Gastroesophageal sphincter (tissue), 3 donors: ENCODE data around the gene GEMIN7.

Experiments
- POLR2AphosphoS5 ChIP-seq: sonication (generic); formaldehyde crosslinking; IDR thresholded peaks from one replicate; pipeline ENCODE4 v1.6.1; 2017; ENCODE audit warnings: antibody characterized with exemption
- TF ChIP-seq, protein P1 (sequence below), 4 experiments: fragments of 200-600 bp in 2 of 4; fragments of 450-650 bp in 2 of 4; sonication (generic) in 1 of 4; IDR thresholded peaks; one replicate each; pipeline ENCODE4 v1.5.1; 2017 to 2019; ENCODE audit warnings: antibody characterized with exemption in 4 of 4, mild to moderate bottlenecking in 2 of 4, moderate library complexity in 2 of 4

DNA sequence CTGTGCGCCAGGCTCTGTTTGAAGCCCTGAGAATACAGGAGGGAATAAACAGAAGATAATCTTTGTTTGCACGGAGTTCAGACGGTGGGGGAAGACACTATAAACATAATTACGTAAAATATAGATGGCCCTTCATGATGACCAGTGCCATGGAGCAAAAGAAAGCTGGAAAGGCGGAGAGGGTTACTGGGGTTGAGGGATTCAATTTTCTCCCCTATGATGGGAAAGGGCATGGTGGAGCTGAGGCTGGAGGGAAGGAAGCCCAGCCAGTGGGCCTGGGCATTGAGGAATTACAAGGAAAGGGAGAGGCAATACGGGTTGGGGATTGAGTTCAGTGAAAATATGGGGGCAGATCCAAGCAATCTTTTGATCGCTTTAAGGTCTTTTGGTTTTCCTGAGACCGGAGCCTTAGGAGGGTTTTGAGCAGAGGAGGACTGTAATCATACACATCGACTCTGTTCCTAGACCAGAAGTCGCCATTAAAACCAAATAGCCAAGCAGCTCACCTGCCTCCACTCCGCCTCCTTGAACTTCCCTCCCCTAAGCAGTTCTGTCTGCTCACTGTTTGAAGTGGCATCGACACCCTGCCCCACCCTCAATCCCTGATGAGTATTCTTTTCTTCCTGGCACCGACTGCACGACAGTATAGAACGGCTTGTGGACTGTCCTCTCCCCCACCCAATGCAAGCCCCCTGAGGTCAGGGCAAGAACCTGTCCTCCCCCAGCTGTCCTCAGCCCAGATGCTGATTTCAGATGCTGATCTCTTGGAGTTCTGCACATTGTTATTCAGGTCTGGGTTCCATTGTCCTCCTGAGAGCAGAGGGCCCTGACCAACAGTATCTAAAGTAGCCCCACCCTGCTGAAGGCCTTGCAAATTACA lies 2.0 kb upstream of the GEMIN7 start:
- TF ChIP-seq, protein P1, sequence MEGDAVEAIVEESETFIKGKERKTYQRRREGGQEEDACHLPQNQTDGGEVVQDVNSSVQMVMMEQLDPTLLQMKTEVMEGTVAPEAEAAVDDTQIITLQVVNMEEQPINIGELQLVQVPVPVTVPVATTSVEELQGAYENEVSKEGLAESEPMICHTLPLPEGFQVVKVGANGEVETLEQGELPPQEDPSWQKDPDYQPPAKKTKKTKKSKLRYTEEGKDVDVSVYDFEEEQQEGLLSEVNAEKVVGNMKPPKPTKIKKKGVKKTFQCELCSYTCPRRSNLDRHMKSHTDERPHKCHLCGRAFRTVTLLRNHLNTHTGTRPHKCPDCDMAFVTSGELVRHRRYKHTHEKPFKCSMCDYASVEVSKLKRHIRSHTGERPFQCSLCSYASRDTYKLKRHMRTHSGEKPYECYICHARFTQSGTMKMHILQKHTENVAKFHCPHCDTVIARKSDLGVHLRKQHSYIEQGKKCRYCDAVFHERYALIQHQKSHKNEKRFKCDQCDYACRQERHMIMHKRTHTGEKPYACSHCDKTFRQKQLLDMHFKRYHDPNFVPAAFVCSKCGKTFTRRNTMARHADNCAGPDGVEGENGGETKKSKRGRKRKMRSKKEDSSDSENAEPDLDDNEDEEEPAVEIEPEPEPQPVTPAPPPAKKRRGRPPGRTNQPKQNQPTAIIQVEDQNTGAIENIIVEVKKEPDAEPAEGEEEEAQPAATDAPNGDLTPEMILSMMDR (IDR thresholded peaks at IDR 0.05): no peak
- TF ChIP-seq POLR2AphosphoS5: no peak
